Fibroblast of peridontal ligament (primary cell): ENCODE data around the gene CES4A.
A peak's percentile ranks its signal among the peaks of the same experiment; 100 is the strongest.
"Not testable (repeated sequence)": the region's sequence is repeated elsewhere in the genome, so short reads cannot be mapped to it uniquely, and the experiment has no call there.

Experiments
- DNase-seq: peaks from one replicate; pipeline ENCODE4 v3.0.0-alpha.2; 2010; ENCODE audit errors: extremely low read depth

Gene CES4A

GRCh38 chr16:66988197-66988788 is at the start of gene CES4A:
CES4A (plus strand) TSS chr16:66988589; CDS start chr16:66988773, 184 bp downstream.
- peak; percentile 46 for DNase-seq

DNA sequence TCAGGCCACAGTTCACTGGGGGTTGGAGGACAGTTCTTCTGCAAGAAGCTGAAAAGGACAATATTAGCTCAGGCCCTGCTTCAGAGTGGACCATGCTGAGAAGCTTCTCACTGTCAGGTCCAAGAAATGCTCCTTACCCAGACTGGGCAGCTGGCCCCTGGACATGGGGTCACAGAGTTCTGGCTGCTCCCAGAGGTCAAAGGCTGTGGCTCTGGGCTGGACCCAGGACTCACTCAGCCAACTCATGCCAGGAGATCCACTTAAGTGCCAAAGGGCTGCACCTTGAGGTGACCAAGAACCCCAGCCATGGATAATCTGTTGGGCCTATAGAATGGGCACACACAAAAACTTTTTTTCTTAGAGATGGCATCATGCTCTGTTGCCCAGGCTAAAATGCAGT is 49.0 kb upstream of the CES4A start:
- no peak for DNase-seq

GRCh38 chr16:66940236-66940635 is 48.2 kb upstream of the CES4A start:
- no peak for DNase-seq

- DNase-seq, result no peak
These were observed 45.4 kb upstream of the CES4A start for GRCh38 chr16:66942981-66943380.

GRCh38 chr16:66943426-66944053 is 44.8 kb upstream of the CES4A start:
- DNase-seq, result no peak

DNA sequence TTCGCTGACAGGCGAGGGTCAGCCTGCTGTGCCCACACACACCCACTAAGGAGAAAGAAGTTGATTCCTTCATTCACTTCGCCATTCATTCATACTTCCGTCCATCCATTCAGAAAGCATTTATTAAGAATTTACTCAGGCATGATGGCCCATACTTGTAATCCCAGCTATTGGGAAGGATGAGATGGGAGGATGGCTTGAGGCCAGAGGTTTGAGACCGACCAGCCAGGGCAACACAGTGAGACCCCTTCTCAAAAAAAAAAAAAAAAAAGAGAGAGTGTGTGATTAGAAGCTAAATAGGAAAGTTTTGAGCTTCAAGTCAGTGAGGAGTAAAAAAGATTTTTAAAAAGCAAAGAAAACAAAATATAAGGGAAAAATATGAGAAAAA is 44.3 kb upstream of the CES4A start:
- DNase-seq, result no peak

- DNase-seq, result not testable (repeated sequence)
These were observed 43.4 kb upstream of the CES4A start for GRCh38 chr16:66944971-66945370.

- DNase-seq, result no peak
These were observed 42.5 kb upstream of the CES4A start for GRCh38 chr16:66945939-66946338.

DNA sequence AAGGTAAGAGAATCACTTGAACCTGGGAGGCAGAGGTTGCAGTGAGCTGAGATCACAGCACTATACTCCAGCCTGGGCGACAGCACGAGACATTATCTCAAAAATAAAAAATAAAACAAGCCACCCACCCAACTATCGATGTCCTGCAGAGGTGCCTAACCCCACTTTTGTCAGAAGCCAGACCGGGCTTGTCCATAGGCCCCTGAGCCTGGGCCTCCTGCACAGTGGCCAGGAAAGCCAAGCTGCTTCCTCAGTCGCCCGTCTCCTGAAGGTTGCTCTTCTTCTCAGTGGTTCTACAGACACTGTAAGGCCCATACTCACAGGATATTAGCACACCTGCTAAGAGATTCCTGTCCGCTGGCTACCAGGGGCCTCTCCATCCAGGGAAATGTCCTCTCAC is 41.8 kb upstream of the CES4A start:
- no peak for DNase-seq

- DNase-seq, result no peak
These were observed 41.5 kb upstream of the CES4A start for GRCh38 chr16:66946974-66947301.

DNA sequence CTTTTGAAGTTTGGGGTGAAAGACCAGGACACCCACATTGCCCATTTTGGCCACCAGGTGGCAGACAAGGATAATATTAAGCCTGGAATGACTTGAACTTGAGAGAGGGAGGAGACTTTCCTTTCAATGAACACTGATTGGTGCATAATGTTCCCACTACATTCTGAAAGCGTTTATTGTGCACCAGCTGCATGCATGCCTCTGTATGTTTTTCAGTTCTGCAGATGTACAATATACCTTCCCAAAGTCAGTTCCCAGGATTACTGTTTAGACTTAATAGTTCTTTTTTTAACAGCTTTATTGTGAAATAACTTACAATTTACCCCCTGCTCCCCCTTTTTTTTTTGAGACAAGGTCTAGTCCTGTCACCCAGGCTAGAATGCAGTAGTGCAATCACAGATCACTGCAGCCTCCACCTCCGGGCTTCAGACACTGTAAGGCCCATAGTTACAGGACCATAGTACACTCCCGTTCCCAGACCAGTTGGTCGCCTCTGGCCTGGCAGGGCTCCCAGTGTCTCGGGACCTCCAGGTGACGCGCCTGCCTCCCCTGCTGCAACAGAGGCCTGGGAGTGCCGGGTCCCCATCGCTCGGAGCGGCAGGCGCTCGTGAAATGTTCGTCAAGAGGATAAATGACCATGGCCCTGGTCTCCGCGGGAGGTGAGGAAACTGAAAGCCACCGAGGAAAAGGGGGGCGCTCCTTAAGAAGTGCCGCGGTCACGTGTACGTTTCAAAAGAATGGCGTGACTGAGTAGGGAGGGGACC is 40.9 kb upstream of the CES4A start:
- DNase-seq, result peak; percentile 90

GRCh38 chr16:66948134-66948836 is 40.1 kb upstream of the CES4A start:
- peak; percentile 5 for DNase-seq

DNA sequence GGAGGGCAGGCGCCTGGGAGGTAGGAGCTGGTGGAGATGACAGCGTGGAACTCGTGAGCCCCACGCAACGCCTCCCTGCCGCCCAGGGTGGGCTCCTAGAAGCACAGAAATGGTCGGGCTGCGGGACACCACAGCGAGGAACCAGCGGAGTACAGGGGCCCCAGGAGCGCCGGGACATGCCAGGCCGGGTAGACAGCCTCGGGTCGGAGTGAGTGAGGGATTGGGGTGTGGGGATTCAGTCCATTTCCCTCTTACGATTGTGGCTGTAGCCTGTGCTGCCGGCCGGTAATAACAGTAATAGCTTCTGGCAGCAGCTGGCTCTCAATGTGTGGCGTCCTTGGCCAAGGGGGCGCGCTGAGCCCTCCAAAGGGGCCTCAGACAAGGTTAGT is 39.6 kb upstream of the CES4A start:
- DNase-seq, result no peak

DNA sequence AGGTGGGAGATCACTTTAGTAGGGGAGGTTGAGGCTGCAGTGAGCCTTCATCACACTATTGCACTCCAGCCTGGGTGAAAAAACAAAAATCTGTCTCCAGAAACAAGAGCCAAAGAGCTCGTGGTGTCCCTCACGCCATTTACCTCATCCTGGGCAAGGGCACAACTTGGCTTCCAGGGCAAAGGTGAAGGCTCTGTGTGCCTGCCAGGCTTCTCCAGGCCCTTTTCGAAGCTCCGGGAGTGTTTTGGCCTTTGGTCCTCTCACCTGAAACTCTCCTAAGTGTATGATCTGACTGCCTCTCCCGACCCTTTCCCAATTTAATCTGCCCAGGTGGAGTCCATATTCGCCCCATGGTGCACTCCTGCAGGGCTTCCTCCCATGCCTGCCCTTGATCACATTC is 38.9 kb upstream of the CES4A start:
- DNase-seq, result no peak

GRCh38 chr16:66950437-66950836 is 38.0 kb upstream of the CES4A start:
- no peak for DNase-seq

DNA sequence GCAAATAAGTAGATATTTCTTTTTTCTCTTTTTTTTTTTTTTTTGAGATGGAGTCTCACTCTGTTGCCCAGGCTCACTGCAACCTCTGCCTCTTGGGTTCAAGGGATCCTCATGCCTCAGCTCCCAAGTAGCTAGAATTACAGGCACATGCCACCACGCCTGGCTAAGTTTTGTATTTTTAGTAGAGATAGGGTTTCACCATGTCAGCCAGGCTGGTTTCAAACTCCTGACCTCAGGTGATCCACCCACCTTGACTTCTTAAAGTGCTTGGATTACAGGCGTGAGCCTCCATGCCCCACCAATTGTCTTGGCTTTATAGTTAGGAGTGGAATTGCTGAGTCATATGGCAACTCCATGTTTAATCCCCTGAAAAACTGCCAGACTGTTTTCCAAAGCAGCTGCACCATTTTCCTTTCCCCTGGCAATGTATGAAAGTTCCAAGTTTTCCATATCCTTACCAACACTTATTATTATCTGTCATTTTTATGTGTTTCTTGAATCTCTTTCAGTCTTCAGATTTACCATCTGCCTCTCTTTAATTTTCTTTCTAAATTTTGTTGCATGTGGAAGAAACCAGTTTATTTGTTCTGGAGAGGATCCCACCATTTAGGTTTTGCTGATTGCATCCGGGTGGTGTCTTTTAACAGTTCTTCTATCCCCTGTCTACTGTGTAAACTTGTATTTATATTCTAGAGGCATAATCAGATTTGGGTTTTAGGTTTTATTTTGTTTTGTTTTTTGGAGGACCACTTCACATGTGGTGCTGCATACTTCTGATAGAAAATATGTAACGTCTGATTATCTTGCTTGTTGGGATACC is 37.2 kb upstream of the CES4A start:
- peak; percentile 31 for DNase-seq

- no peak for DNase-seq
These were observed 35.8 kb upstream of the CES4A start for GRCh38 chr16:66952430-66953110.

GRCh38 chr16:66953462-66954096 is 34.8 kb upstream of the CES4A start:
- no peak for DNase-seq

GRCh38 chr16:66954097-66954659 is 34.2 kb upstream of the CES4A start:
- DNase-seq, result peak; percentile 83
